GM23338 (cell line): Measurements from ENCODE around the gene MICAL1. TPM values are rescaled to one million over a fixed set of nuclear protein-coding genes. Genes with fewer than 3 reads are reported as not detected.

ENCODE experiments used
- EZH2 ChIP-seq: fragments of 200-600 bp; sonication (generic); IDR thresholded peaks from one replicate; pipeline ENCODE4 v1.8.0; 2017; ENCODE audit warnings: antibody characterized with exemption, mild to moderate bottlenecking, low read depth; ENCODE audit not compliant: unreplicated experiment
- JUNB ChIP-seq: IDR thresholded peaks from one replicate; pipeline ENCODE4 v1.6.1; 2016; ENCODE audit warnings: antibody characterized with exemption; ENCODE audit not compliant: unreplicated experiment
- POLR2AphosphoS5 ChIP-seq: IDR thresholded peaks from 2 replicates; pipeline ENCODE4 v1.6.1; 2016; ENCODE audit warnings: antibody characterized with exemption, low read depth
- STAT1 ChIP-seq: IDR thresholded peaks from one replicate; pipeline ENCODE4 v1.6.1; 2016; ENCODE audit warnings: antibody characterized with exemption; ENCODE audit not compliant: unreplicated experiment
- ZNF331 ChIP-seq: fragments of 250-450 bp; sonication (Bioruptor Pico); IDR thresholded peaks from 2 replicates; pipeline ENCODE4 v1.5.0; 2020; ENCODE audit warnings: low read depth, mild to moderate bottlenecking, moderate library complexity
- polyA plus RNA-seq: library from polyadenylated mRNA; unstranded; fragments of >200 nt; fragmentation: Nextera tagmentation; extraction: Ambion mirVana; gene quantifications from 2 replicates; pipeline ENCODE4 v1.2.1, GENCODE V29; 2016
- total RNA-seq: library from RNA; depleted of rRNA; stranded (reverse); fragments of >200 nt; shearing (Covaris generic); gene quantifications from 2 replicates; pipeline ENCODE4 v1.2.3, GENCODE V29; 2014
- TF ChIP-seq, protein P1 (sequence below): fragments of 250-450 bp; sonication (Bioruptor Pico); IDR thresholded peaks from 2 replicates; pipeline ENCODE4 v1.5.0; 2020; ENCODE audit warnings: mild to moderate bottlenecking, moderate library complexity
- TF ChIP-seq, protein P2 (sequence below): IDR thresholded peaks from one replicate; pipeline ENCODE4 v1.6.1; 2018; ENCODE audit warnings: antibody characterized with exemption; ENCODE audit not compliant: unreplicated experiment

MICAL1 gene
- total and polyA plus RNA-seq, 2 experiments from 2014 or later: 27.8 to 77.8 TPM

DNA sequence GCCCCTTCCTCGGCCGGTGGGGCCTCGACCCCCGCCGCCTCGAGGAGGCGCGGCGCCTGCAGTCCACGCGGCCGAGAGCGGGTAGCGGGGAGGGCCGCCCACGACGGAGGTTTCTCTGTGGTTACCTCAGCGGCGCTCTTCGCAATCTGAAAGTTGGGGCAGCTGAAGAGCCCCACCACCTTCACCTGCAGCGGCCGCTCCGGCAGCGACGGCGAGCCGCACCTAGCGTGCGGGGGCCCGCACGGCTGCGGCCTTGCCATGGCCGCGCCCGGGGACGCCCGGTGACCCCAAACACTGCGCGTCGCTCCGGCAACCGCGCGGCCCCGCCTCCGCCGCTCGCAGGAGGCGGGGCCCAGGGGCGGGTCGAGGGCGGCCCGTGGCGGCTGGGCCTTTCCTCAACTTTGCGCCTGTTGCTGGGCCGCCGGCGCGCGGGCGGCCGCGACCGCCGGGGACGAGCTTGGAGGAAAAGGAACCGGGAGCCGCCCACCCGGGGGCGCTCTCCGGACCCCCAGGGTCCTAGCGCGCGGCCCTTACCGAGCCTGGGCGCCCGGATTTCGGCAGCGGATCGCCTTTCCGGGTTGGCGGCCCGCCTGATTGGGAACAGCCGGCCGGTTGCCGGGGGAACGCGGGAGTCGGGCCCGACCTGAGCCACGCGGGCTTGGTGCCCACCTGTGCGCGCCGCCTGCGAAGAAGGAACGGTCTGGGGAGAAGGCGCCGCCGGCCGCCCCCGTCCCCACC, 15.1 kb downstream of the MICAL1 start, which contains the start of the genes PPIL6 and SMPD2 (continued):
- TF ChIP-seq, protein P1, sequence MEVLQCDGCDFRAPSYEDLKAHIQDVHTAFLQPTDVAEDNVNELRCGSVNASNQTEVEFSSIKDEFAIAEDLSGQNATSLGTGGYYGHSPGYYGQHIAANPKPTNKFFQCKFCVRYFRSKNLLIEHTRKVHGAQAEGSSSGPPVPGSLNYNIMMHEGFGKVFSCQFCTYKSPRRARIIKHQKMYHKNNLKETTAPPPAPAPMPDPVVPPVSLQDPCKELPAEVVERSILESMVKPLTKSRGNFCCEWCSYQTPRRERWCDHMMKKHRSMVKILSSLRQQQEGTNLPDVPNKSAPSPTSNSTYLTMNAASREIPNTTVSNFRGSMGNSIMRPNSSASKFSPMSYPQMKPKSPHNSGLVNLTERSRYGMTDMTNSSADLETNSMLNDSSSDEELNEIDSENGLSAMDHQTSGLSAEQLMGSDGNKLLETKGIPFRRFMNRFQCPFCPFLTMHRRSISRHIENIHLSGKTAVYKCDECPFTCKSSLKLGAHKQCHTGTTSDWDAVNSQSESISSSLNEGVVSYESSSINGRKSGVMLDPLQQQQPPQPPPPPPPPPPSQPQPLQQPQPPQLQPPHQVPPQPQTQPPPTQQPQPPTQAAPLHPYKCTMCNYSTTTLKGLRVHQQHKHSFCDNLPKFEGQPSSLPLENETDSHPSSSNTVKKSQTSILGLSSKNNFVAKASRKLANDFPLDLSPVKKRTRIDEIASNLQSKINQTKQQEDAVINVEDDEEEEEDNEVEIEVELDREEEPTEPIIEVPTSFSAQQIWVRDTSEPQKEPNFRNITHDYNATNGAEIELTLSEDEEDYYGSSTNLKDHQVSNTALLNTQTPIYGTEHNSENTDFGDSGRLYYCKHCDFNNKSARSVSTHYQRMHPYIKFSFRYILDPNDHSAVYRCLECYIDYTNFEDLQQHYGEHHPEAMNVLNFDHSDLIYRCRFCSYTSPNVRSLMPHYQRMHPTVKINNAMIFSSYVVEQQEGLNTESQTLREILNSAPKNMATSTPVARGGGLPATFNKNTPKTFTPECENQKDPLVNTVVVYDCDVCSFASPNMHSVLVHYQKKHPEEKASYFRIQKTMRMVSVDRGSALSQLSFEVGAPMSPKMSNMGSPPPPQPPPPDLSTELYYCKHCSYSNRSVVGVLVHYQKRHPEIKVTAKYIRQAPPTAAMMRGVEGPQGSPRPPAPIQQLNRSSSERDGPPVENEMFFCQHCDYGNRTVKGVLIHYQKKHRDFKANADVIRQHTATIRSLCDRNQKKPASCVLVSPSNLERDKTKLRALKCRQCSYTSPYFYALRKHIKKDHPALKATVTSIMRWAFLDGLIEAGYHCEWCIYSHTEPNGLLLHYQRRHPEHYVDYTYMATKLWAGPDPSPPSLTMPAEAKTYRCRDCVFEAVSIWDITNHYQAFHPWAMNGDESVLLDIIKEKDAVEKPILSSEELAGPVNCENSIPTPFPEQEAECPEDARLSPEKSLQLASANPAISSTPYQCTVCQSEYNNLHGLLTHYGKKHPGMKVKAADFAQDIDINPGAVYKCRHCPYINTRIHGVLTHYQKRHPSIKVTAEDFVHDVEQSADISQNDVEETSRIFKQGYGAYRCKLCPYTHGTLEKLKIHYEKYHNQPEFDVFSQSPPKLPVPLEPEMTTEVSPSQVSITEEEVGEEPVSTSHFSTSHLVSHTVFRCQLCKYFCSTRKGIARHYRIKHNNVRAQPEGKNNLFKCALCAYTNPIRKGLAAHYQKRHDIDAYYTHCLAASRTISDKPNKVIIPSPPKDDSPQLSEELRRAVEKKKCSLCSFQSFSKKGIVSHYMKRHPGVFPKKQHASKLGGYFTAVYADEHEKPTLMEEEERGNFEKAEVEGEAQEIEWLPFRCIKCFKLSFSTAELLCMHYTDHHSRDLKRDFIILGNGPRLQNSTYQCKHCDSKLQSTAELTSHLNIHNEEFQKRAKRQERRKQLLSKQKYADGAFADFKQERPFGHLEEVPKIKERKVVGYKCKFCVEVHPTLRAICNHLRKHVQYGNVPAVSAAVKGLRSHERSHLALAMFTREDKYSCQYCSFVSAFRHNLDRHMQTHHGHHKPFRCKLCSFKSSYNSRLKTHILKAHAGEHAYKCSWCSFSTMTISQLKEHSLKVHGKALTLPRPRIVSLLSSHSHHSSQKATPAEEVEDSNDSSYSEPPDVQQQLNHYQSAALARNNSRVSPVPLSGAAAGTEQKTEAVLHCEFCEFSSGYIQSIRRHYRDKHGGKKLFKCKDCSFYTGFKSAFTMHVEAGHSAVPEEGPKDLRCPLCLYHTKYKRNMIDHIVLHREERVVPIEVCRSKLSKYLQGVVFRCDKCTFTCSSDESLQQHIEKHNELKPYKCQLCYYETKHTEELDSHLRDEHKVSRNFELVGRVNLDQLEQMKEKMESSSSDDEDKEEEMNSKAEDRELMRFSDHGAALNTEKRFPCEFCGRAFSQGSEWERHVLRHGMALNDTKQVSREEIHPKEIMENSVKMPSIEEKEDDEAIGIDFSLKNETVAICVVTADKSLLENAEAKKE (CRISPR knock-in tag): no peak
- TF ChIP-seq POLR2AphosphoS5 (peak; percentile 45), STAT1 (no peak), EZH2 (no peak), ZNF331 (CRISPR knock-in tag) (no peak), JUNB (no peak)
- TF ChIP-seq, protein P2, sequence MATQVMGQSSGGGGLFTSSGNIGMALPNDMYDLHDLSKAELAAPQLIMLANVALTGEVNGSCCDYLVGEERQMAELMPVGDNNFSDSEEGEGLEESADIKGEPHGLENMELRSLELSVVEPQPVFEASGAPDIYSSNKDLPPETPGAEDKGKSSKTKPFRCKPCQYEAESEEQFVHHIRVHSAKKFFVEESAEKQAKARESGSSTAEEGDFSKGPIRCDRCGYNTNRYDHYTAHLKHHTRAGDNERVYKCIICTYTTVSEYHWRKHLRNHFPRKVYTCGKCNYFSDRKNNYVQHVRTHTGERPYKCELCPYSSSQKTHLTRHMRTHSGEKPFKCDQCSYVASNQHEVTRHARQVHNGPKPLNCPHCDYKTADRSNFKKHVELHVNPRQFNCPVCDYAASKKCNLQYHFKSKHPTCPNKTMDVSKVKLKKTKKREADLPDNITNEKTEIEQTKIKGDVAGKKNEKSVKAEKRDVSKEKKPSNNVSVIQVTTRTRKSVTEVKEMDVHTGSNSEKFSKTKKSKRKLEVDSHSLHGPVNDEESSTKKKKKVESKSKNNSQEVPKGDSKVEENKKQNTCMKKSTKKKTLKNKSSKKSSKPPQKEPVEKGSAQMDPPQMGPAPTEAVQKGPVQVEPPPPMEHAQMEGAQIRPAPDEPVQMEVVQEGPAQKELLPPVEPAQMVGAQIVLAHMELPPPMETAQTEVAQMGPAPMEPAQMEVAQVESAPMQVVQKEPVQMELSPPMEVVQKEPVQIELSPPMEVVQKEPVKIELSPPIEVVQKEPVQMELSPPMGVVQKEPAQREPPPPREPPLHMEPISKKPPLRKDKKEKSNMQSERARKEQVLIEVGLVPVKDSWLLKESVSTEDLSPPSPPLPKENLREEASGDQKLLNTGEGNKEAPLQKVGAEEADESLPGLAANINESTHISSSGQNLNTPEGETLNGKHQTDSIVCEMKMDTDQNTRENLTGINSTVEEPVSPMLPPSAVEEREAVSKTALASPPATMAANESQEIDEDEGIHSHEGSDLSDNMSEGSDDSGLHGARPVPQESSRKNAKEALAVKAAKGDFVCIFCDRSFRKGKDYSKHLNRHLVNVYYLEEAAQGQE: peak; percentile 17
